GM19328 (cell line): Measurements from ENCODE around the gene SELENOF.

Source experiments
- ATAC-seq: cut with Tn5 transposase; IDR thresholded peaks from one replicate; pipeline ENCODE4 v1.9.1; 2021; ENCODE audit warnings: mild to moderate bottlenecking, moderate library complexity; ENCODE audit not compliant: unreplicated experiment

Gene SELENOF

DNA sequence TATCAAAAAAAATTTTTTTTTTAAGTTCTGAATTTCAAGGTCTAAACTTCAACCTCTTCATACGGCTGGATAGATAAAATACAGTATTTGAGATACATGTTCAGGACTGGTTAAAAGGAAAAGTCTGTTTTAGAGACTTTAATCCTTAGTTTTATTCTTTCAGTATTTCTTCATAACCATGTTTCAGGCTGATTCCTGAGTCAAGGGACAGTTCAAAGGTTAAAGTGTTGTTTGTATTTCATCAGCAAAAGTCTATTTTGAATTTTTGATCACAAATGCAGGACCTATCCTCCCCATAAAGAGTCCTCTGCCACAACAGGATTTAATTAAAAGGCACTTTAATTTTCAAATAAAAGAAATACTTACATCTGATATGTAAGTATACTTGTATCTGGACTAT is 53.5 kb downstream of the SELENOF start:
- ATAC-seq: no peak

DNA sequence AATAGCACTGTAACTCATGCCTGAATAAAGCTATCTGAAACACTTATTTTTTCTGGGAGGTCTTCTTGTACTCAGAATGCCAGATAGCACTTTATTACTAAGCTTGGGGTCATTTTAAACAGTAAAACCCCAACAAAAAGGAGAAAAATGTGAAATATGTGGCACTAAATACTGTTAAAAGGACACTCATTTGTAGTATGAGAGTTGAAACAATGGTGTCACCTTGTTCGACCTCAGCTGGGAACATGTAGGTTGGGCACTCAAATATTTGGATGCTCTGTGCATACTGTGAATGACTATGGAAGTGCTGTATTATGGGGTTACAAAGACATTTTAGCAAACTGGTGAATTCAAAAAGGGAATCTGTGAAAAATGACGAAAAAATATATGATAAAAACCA is 53.9 kb downstream of the SELENOF start:
- ATAC-seq: no peak

DNA sequence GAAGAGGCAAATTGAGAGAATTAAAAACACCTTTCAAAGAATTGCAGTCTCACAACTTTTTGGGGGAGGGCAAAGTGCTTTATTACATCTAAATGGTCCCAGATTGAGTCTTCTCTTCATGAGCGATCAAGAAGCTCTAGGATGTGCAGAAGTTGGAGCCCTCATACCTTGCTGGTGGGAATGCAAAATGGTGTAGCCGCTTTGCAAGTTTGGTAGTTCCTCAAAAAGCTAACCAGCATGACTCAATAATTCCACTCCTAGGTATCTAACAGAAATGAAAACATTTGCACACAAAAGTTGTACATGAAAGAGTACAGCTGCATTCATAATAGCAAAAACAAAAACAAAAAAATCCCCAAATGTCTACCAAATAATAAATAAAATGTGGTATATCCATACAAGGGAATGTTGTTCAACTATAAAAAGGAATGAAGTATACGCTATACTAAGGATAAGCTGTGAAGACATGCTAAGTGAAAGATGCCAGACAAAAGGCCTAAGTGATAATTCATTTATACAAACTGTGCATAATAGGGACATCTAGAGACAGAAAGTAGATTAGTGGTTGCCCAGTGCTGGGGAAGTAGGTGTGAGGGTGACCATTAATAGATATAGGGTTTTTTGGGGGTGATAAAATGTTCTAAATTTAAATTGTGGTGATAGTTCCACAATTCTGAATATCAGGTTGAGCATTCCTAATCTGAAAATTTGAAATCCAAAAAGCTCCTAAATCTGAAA is 55.2 kb downstream of the SELENOF start:
- no peak for ATAC-seq

DNA sequence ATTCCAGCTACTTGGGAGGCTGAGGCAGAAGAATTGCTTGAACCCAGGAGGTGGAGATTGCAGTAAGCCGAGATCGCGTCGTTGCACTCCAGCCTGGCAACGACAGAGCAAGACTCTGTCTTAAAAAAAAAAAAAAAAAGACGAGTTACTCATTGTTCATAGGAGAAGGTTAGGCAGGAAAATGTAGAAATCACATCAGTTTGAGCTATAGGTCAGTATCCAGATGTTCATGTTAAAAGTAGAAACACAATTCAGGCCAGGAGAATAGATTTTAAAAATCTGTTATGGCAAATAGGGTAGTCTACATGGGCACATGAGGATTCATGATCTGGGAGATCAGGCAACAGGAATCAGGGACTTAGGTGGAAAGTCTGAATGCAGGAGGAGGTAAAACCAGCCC is 57.7 kb downstream of the SELENOF start:
- no peak for ATAC-seq

DNA sequence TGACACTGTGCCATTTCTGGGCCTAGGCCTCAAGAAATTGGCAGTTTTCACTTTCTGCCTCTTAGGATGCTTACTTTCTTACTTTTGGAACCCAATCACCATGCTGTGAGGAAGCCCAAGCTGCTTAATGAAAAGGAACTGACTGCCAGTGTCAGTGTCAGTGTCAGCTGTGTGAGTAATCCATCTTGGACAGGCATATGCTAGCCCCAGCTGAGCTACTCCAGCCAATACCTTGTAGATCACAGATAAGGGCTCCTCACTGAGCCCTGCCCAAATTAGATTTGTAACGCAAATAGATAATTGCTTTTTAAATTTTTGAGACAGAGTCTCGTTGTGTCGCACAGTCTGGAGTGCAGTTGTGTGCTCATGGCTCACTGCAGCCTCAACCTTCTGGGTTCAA is 59.6 kb downstream of the SELENOF start:
- ATAC-seq: no peak

DNA sequence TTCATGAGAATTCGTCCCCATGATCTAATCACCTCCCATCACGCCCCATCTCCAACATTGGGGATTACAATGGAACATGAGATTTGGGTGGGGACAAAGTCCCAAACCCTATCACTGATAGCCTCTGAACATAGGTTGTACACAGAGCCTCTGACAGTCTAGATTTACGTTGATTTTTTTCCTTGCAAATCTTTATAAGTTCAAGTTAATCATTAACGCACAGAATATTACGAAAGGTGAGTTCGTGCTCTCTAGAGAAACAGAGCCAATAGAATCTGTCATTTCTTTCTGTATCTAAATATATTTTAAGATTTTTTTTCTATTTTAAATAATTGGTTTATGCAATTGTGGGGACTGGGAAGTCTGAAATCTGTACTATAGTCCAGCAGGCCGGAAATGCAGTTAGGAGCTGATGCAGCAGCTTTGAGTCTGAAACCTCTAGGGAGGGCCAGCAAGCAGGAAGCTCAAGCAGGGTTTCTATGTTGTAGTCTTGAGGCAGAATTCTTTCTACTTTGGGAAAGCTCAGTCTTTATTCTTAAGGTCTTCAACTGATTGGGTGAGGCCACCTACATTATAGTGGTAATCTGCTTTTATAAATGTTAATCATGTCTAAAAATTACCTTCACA is 61.0 kb downstream of the SELENOF start:
- ATAC-seq: no peak

DNA sequence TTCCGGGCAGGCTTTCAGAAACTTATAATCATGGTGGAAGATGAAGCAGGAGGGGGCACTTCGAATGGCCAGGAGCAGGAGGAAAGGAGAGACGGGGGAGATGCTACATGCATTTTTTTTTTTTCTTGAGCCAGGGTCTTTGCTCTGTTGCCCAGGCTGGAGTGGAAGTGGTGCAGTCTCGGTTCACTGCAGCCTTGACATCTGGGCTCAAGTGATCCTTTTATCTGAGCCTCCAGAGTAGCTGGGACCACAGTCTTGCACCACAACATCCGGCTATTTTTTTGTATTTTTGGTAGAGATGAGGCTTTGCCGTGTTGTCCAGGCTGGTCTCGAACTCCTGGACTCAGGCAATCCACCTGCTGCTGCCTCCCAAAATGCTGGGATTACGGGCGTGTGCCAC is 61.6 kb downstream of the SELENOF start:
- no peak for ATAC-seq

DNA sequence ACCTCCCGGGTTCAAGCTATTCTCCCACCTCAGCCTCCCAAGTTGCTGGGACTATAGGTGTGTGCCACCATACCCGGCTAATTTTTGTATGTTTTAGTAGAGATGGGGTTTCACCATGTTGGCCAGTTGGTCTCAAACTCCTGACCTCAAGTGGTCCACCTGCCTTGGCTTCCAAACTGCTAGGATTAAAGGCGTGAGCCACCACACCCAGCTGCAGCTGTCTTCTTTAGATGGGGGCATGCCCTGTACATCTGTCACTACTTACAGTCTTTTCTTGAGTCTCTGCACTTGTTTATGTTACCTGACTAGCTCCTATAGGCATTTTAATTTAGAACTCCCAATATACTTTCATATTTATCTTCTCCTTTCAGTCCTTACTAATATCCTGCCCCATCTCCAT is 64.2 kb downstream of the SELENOF start:
- no peak for ATAC-seq

DNA sequence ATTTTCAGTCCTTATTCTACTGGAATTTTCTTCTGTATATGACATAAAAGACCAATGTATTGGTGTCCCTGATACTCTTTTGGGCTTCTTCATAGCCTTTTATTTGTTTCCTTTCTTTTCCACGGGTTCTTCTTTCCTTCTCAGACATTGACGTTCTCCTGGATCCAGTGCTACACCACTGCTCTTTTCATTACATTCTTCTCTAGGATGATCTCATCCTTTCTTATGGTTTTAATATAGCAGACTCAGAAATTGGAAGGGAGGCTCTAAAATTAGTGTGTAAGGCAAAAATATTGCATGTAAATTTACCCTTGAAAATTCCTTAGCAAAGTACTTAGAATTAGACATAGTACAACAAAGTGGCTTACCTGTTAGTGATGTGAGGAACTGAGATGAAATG is 65.3 kb downstream of the SELENOF start:
- ATAC-seq: no peak

DNA sequence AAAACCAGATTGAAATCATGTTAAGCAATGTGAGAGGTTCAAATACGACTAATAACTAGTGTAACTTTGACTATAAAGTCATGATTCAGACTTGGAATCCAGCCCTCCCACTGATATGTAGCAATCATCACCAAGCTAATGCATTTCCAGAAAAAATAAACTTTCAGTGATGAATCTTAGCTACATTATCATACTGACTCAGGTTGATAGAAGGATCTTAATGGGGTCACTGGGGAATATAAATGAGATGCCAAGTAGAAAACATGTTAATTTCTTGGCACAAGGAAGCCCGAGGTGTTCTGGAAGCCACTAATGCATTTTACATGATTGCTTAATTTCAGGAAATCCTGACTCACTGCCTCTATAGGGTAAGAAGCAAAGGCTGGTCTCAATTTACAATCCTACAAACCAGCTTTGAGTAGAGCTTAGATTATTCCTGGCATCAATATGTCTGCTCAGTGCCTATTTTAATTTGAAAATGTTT is 67.7 kb downstream of the SELENOF start:
- ATAC-seq: no peak

DNA sequence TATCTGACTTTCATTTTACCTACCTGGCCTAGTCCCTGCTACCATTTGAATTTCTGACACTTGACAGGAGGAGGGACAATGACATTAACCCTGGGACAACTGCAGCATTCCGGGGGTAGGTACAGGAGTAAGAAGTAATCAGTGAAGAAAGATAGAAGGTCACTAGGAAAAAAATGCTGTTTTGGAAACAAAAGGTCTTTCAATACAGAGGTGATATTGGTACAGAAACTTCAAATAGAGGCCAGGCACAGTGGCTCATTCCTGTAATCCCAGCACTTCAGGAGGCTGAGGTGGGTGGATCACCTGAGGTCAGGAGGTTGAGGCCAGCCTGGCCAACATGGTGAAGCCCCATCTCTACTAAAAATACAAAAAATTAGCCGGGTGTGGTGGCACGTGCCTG is 68.4 kb downstream of the SELENOF start:
- no peak for ATAC-seq

DNA sequence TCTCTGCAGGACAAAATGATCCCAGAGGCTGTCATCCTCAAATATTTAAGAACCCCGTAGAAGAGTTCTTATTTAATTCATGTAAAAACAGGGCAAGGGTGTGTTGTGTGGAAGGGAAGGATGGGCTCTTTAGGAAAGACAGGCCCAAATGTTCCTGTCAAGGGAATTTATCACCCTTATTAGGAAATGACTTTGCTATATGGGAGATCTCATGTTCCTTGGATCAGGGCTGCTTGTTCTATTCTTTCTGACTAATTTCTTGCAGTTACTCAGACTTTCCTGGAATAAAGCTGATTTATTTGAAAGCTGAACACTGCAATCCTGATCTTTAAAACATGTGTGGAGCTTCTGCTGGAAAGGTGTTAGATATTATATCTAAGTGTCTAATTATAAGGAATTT is 72.8 kb downstream of the SELENOF start:
- no peak for ATAC-seq

DNA sequence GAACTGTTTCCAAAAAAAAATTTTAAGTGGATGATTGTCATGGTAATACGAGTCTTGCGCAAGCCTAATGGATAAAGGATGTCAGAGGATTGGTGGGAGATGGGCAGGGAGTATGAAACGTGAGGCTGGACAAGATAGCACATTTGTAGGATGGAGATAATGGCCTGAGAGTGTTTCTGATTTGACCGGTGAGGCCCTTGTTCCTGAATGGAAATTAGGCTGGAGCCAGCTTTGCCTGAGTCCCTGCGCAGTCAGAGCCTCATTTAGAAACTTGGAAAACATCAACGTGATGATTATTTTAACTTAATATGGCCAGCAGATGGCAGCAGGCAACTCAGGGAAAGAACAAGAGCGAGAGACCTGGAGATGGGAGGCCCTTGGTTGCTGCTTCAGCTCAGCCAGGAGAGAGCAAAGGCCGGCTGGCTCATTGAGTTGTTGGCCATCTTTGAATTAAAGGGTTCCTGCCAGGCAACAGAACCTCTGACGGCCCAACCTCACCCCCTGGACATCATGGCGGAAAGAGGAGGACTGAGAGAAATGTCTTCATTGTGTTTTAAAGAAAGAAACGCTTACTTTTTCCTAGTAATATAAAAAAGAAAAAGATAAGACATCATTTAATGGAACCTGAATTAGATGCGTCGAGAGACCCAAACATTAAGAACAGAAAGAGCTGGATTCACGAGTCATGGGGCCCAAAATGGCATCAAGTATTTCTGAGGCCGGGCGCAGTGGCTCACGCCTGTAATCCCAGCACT is 80.3 kb downstream of the SELENOF start:
- no peak for ATAC-seq

DNA sequence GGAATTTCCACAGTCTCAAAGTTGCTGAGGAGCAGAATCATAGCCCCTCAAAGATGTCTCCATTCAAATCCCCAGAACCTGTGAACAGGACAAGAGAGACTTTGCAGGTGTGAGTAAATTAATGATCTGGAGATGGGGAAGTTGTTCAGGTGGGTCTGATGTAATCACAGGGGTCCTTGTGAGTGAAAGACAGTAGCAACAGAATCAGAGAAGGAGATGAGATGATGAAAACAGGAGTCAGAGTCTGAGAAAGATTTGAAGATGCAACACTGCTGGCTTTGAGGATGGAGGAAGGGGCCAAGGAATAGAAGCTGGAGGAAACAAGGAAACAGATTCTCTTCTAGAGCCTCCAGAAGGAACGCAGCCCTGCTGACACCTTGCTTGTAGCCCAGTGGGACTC is 81.5 kb downstream of the SELENOF start:
- no peak for ATAC-seq

DNA sequence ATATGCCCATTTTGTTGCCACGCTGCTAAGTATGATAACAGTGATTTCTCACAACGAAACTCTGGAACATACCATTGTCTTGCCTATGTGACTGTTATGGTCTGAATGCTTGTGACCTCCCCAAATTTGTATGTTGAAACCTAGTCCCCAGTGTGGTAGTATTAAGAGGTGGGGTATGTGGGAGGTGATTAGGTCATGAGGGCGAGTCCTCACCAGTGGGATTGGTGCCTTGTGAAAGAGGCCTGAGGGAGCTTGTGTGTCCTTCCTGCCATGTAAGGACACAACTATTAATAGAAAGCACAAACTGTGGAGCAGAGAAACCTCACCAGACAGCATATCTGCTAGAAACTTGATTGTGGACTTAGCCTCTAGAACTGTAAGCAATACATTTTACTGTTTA is 84.6 kb downstream of the SELENOF start:
- ATAC-seq: no peak

DNA sequence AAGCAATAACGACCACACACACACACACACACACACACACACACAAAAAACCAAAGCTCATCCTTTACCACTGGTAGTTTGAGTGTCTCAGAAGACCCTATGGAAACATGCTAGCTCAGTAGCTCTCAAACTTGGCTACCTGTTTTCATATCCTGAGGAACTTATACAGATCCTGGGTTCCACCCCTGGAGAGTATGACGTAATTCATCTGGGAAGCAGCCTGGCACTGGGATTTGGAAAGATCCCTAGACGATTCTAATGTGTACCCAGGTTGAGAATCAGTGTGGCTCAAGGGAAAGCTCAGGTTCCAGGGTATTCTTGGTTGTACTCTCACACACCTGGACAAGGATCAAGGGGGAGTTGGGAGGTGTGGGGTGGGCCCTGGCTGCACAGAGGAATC is 85.9 kb downstream of the SELENOF start:
- no peak for ATAC-seq

DNA sequence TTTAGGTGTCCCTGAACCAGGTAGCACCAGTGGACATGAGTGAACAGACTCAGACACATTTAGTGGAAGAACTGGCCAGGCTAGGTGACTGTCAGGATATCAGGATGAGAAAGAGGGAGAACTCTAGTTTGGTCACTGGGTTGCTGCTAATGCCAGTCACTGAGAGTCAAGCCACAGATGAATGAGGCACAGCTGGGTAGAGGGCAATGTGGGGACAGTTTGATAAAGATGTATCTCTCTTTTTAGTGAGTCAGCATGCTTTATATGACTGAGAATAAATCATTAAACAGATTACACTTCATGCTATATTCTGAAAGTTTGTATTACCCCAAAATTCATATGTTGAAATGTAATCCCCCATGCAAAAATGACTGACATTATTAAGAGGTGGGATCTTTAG is 87.1 kb downstream of the SELENOF start:
- no peak for ATAC-seq

DNA sequence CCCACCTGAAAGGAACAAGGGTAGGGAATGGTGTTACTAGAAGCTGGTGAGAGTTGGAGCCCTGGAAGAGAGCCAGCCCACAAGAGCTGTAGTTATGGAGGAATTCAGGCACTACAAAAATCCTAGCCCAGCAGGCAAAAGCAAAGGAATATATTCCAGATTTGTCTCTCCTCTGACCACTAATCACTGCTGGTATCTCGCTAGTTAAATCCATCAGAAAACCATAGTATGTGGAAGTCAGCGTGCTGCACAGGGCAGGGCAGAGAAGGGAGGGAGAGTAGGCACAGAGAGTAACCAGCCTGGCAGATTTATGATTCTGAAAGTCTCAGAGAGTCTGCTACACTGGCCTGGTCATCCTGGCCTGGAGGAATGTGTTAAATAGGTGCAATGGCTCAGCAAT is 88.6 kb downstream of the SELENOF start:
- ATAC-seq: no peak

DNA sequence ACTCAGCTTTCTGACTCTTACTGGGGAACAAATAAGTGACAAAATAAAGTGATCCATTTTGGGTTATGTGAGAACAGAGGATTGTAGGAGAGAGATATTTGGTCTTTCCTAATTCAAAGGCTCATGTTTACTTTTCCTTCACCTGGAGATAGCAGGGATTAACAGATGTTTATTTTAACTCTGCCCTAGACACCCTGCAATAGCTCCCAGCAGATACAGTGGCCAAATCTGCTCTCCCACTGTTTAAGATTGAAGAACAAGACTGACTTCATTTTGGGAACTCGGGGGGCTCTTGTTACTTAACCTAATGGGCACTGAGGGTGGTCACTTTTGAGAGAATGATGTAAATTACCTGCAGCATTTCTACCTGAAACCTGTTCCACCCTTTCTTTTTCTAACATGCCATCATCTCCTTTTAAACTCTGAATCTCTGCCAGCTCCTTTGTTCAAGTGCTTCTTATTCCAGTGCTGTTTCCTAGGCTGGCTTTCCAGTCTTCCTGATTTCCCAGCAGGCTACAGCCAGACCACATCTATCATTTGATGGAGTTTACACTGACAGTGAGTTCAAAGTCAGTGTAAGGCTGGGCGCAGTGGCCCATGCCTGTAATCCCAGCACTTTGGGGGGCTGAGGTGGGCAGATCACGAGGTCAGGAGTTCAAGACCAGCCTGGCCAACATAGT is 90.0 kb downstream of the SELENOF start:
- no peak for ATAC-seq

DNA sequence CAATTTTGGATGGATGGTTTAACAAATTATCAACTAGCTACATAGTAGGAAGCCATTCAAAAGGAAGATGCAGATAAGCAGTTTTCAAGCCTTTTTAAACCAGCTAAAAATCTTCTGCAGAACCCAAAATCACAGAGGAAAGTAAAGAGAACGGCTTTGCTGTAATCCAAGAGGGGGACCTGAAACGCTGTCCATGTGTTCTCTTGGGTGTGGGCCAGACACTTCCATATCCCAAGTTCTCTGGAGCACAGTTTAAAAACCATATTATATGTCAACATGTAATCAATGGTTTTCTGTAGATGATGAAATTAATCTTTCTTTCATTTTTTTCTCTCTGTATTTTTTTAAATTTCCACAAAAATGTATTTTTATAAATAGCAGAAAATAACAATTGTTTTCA is 90.5 kb downstream of the SELENOF start:
- ATAC-seq: no peak

DNA sequence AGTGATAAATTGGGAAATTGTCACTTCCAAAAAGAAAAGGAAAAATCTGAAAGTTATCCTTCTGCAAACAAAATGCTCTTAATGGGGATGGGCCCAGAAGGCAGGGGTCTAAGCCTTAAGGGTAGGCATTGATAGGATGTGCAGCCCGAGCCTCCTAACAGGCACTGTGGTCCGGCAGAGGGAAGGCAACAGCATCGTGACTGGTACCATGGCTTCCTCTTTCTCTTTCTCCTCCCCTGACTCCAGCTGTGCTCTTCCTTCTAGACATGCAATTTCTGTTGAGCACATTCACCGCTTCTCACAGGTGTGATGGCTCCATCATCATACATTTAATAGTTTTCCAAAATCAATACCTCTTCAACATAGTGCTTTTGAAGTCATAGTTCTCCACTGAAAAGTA is 91.5 kb downstream of the SELENOF start:
- ATAC-seq: no peak

DNA sequence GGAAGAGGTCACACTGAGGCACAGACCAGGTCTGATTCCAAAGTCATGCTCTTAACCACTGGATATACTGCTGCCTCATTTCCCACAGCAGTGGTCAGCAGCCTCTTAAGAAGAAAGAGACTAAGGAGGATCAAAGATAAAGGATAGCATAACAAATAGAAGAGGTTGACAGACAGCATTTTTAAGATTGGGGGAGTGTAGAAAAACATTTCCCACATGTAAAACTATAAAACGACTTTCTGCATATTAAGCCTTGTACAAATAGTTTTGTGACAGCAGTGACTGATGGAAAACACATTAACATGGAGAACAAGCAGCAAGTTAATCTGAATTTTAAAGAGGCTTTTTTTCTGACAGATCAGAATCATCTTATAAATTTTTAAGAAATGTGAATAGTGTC is 92.0 kb downstream of the SELENOF start:
- ATAC-seq: no peak
